Liver (tissue), 9 donors: ENCODE measurements around the gene CMC2. TPM values are rescaled to one million over a fixed set of nuclear protein-coding genes. Genes with fewer than 3 reads are reported as not detected.

ENCODE experiments used
- DNase-seq: peaks from one replicate; pipeline ENCODE4 v3.0.0-alpha.2; 2017; ENCODE audit warnings: low spot score
- H3K27ac ChIP-seq, 2 donors: one replicate each; pipeline ENCODE4 v1.7.0; 2013; ENCODE audit warnings: inconsistent platforms in 2 of 2, low read length in 2 of 2, control low read depth in 1 of 2, low read depth in 1 of 2, mild to moderate bottlenecking in 1 of 2
- H3K27me3 ChIP-seq, 4 donors: one replicate each; pipeline versions ENCODE4 v1.6.1 to v1.7.0; 2013; ENCODE audit warnings: low read length in 3 of 4, inconsistent platforms in 1 of 4, mild to moderate bottlenecking in 1 of 4, moderate library complexity in 1 of 4; ENCODE audit not compliant: control insufficient read depth in 4 of 4, insufficient read depth in 4 of 4
- H3K36me3 ChIP-seq, 4 donors: one replicate each; pipeline versions ENCODE4 v1.6.1 to v1.7.0; 2013; ENCODE audit warnings: low read length in 3 of 4, mild to moderate bottlenecking in 3 of 4, low read depth in 1 of 4, moderate library complexity in 1 of 4; ENCODE audit not compliant: control insufficient read depth in 4 of 4, insufficient read depth in 3 of 4
- H3K4me1 ChIP-seq, 4 donors: one replicate each; pipeline versions ENCODE4 v1.6.1 to v1.7.0; 2013; ENCODE audit warnings: low read length in 3 of 4, mild to moderate bottlenecking in 3 of 4, moderate library complexity in 1 of 4; ENCODE audit not compliant: control insufficient read depth in 4 of 4, insufficient read depth in 4 of 4
- H3K4me3 ChIP-seq, 3 donors: one replicate each; pipeline versions ENCODE4 v1.6.1 to v1.7.0; 2013; ENCODE audit warnings: low read length in 3 of 3, control low read depth in 1 of 3, low read depth in 1 of 3, mild to moderate bottlenecking in 1 of 3
- H3K9ac ChIP-seq, 2 donors: one replicate each; pipeline ENCODE4 v1.7.0; 2013; ENCODE audit warnings: low read length in 2 of 2, mild to moderate bottlenecking in 2 of 2, moderate library complexity in 2 of 2, control low read depth in 1 of 2, low read depth in 1 of 2
- H3K9me3 ChIP-seq, 4 donors: one replicate each; pipeline versions ENCODE4 v1.6.1 to v1.7.0; 2013; ENCODE audit warnings: low read length in 3 of 4; ENCODE audit not compliant: control insufficient read depth in 4 of 4
- ATF3 ChIP-seq: IDR thresholded peaks from 2 replicates; pipeline ENCODE4 v1.6.1; 2016; ENCODE audit warnings: antibody characterized with exemption
- EGR1 ChIP-seq, 2 donors: IDR thresholded peaks; 2 replicates each; pipeline ENCODE4 v1.6.1; 2016 to 2018; ENCODE audit warnings: antibody characterized with exemption in 2 of 2, low read depth in 2 of 2
- FOXA1 ChIP-seq: IDR thresholded peaks from 2 replicates; pipeline ENCODE4 v1.6.1; 2016; ENCODE audit warnings: antibody characterized with exemption
- FOXA2 ChIP-seq: IDR thresholded peaks from 2 replicates; pipeline ENCODE4 v1.6.1; 2016; ENCODE audit warnings: antibody characterized with exemption
- GABPA ChIP-seq, 2 donors: IDR thresholded peaks in 1 of 2; conservative IDR thresholded peaks in 1 of 2; 2 replicates each; pipeline ENCODE4 v1.6.1; 2016; ENCODE audit warnings: antibody characterized with exemption in 2 of 2, mild to moderate bottlenecking in 1 of 2, moderate library complexity in 1 of 2
- HNF4A ChIP-seq, 2 donors: conservative IDR thresholded peaks; 2 replicates each; pipeline ENCODE4 v1.6.1; 2016; ENCODE audit warnings: antibody characterized with exemption in 2 of 2, mild to moderate bottlenecking in 2 of 2
- HNF4G ChIP-seq: IDR thresholded peaks from 2 replicates; pipeline ENCODE4 v1.6.1; 2016; ENCODE audit warnings: antibody characterized with exemption
- JUND ChIP-seq, 2 donors: IDR thresholded peaks; 2 replicates each; pipeline ENCODE4 v1.6.1; 2016; ENCODE audit warnings: antibody characterized with exemption in 2 of 2
- NR2F2 ChIP-seq: IDR thresholded peaks from 2 replicates; pipeline ENCODE4 v1.6.1; 2016; ENCODE audit warnings: antibody characterized with exemption
- RAD21 ChIP-seq, 2 donors: IDR thresholded peaks; 2 replicates each; pipeline ENCODE4 v1.6.1; 2016; ENCODE audit warnings: antibody characterized with exemption in 2 of 2, mild to moderate bottlenecking in 2 of 2
- REST ChIP-seq: IDR thresholded peaks from 2 replicates; pipeline ENCODE4 v1.6.1; 2016; ENCODE audit warnings: antibody characterized with exemption, mild to moderate bottlenecking
- SP1 ChIP-seq: IDR thresholded peaks from 2 replicates; pipeline ENCODE4 v1.6.1; 2018; ENCODE audit warnings: antibody characterized with exemption, mild to moderate bottlenecking
- TAF1 ChIP-seq: conservative IDR thresholded peaks from 2 replicates; pipeline ENCODE4 v1.6.1; 2016; ENCODE audit warnings: antibody characterized with exemption, mild to moderate bottlenecking
- YY1 ChIP-seq: IDR thresholded peaks from 2 replicates; pipeline ENCODE4 v1.6.1; 2016; ENCODE audit warnings: antibody characterized with exemption, mild to moderate bottlenecking
- WGBS: extraction: QIAGEN DNeasy Blood & Tissue Kit; methylation state at CpG from one replicate; pipeline ENCODE4 v1.1.7; 2013; 5-methylcytosine and 5-hydroxymethylcytosine counted together
- polyA plus RNA-seq, 2 donors: library from polyadenylated mRNA; stranded (reverse) in 1 of 2; unstranded in 1 of 2; fragments of 200-250 nt in 1 of 2; fragments of >200 nt in 1 of 2; fragmentation: Nextera tagmentation in 1 of 2; extraction: Ambion mirVana in 1 of 2; gene quantifications; one replicate each; pipeline versions ENCODE4 v1.2.1 to v1.2.3, GENCODE V29; 2013 to 2015
- total RNA-seq, 2 donors: library from RNA; depleted of rRNA; stranded (reverse); fragments of >200 nt; gene quantifications; one replicate each; pipeline ENCODE4 v1.2.3, GENCODE V29; 2014
- TF ChIP-seq, protein P1 (sequence below): IDR thresholded peaks from 2 replicates; pipeline ENCODE4 v1.6.1; 2016; ENCODE audit warnings: antibody characterized with exemption
- TF ChIP-seq, protein P2 (sequence below): fragments of 150-350 bp; IDR thresholded peaks from 2 replicates; pipeline ENCODE4 v1.5.1; 2017; ENCODE audit warnings: improper control_type of control experiment, low read depth, low read length; ENCODE audit not compliant: missing input control
- donor health status: healthy.
- donor health status: healthy.
- donor health status: healthy.
- donor health status: healthy.
- donor health status: healthy.

Gene CMC2
- total and polyA plus RNA-seq, 4 donors, result 26.2 to 98.4 (median 42.5) TPM

GRCh38 chr16:81036751-81037350, 30.2 kb upstream of the CMC2 start:
- Histone ChIP-seq H3K27me3 (no peaks in the 10 kb centered on the region), H3K4me3 (peak overlapping the region; percentile 67 to 91 (median 80)), H3K9me3 (no peaks in the 10 kb centered on the region), H3K9ac (peak overlapping the region; percentile 77 to 89), H3K27ac (peak overlapping the region in 1 of 2 donors; percentile 19), H3K36me3 (peaks cover 4 to 11% (median 6%) of the 10 kb centered on the region in 4 donors), H3K4me1 (peaks cover 8 to 17% (median 13%) of the 10 kb centered on the region in 4 donors)
- TF ChIP-seq HNF4A (conservative IDR thresholded peaks at IDR 0.05) (no peak), NR2F2 (no peak), FOXA2 (no peak), SP1 (no peak), TAF1 (no peak), GABPA (IDR thresholded peaks at IDR 0.05 in 1 of 2, conservative IDR thresholded peaks at IDR 0.05 in 1 of 2) (no peak)
- TF ChIP-seq, protein P1, sequence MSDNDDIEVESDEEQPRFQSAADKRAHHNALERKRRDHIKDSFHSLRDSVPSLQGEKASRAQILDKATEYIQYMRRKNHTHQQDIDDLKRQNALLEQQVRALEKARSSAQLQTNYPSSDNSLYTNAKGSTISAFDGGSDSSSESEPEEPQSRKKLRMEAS, result no peak
- 36% methylated on average over 10 of the region's 10 CpGs for WGBS
- DNase-seq, result no peak

DNA sequence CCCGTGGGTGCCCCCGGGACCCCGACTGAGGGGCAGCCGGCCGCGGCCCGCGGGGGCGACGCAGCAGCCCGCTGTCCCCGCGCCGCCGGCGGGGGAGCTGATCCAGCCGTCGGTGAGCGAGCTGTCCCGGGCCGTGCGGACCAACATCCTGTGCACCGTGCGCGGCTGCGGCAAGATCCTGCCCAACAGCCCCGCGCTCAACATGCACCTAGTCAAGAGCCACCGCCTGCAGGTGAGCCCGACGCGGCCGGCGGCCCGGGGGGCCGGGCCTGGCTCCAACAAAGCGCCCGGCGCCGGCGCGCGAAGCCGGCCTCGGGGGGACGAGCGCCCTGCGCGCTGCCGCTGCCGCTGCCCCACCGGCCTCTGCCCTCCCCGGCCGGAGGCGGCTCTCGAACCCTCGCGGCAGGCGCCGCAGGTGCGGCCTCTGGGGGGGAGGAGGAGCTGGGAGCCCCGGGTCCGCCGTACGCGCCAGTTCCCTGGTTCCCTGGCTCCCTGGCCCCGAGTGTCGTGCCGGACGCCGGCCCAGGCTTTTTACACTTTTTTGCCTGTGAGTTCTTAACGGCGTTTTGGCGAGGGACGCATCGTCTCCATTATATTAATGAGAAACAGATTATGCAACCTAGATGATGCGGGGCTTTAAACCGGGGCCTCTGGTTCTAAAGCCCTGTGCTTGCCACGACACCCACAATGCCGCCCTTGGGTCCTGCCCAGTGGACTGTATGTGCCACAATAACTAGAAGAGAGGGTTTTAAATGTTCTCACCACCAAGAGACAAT, 29.5 kb upstream of the CMC2 start:
- Histone ChIP-seq H3K36me3 (peaks cover 0 to 5% (median under 1%) of the 10 kb centered on the region in 4 donors), H3K27ac (peak overlapping the region; percentile 19 to 25), H3K9me3 (no peaks in the 10 kb centered on the region), H3K27me3 (no peaks in the 10 kb centered on the region), H3K4me1 (peaks cover 8 to 17% (median 13%) of the 10 kb centered on the region in 4 donors), H3K4me3 (peak overlapping the region; percentile 67 to 91 (median 80)), H3K9ac (peak overlapping the region; percentile 77 to 89)
- under 1% methylated on average over 80 of the region's 80 CpGs for WGBS
- peak; percentile 54 for DNase-seq
- TF ChIP-seq, protein P2, sequence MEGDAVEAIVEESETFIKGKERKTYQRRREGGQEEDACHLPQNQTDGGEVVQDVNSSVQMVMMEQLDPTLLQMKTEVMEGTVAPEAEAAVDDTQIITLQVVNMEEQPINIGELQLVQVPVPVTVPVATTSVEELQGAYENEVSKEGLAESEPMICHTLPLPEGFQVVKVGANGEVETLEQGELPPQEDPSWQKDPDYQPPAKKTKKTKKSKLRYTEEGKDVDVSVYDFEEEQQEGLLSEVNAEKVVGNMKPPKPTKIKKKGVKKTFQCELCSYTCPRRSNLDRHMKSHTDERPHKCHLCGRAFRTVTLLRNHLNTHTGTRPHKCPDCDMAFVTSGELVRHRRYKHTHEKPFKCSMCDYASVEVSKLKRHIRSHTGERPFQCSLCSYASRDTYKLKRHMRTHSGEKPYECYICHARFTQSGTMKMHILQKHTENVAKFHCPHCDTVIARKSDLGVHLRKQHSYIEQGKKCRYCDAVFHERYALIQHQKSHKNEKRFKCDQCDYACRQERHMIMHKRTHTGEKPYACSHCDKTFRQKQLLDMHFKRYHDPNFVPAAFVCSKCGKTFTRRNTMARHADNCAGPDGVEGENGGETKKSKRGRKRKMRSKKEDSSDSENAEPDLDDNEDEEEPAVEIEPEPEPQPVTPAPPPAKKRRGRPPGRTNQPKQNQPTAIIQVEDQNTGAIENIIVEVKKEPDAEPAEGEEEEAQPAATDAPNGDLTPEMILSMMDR, result peak; percentile 7
- TF ChIP-seq NR2F2, result no peak

DNA sequence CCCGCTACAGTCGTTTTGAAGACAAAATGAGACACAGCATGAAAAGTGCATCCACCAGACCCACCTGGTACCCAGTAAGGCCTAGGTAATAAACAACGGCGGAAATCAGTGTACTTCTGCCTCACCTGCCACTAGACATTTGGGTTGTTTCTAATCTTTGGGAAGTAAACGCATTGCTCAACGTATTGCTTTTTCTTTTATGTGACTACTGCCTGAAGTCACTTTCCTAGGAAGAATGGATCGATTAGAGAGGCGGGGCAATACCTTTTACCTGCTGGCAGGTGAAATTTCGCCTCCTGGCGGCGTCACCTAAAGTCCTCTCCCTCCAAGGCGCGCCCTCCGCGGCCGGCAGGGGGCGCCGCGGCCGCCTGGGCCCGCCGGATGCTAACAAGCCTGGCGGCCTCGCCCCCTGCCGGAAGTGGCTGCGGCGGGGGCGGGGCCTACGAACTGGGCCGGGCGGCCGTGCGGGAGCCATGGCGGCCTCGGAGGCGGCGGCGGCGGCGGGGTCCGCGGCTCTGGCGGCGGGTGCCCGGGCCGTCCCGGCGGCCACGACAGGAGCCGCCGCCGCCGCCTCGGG, 28.8 kb upstream of the CMC2 start, which contains the start of gene ATMIN:
Gene ATMIN (plus strand): TSS at position 445 of the 577 bp plus-strand sequence. CDS start 29 bp downstream, at position 474.
- peak; percentile 90 for DNase-seq
- peaks cover 0 to 4% (median 0%) of the 10 kb centered on the region in 4 donors for H3K36me3 ChIP-seq
- H3K9me3 ChIP-seq, result no peaks in the 10 kb centered on the region
- H3K27ac ChIP-seq, result peak within 1 kb of the TSS; percentile 19 to 25
- H3K9ac ChIP-seq, result peak within 1 kb of the TSS; percentile 77 to 89
- WGBS, result 5% methylated on average over 54 of the region's 54 CpGs
- peak within 1 kb of the TSS; percentile 67 to 91 (median 80) for H3K4me3 ChIP-seq
- H3K4me1 ChIP-seq, result peaks cover 8 to 17% (median 13%) of the 10 kb centered on the region in 4 donors
- H3K27me3 ChIP-seq, result no peaks in the 10 kb centered on the region
- TF ChIP-seq TAF1, result no peak
- no peak for TF ChIP-seq HNF4G
- TF ChIP-seq, protein P2, result peak; percentile 100
- TF ChIP-seq REST, result no peak
- TF ChIP-seq NR2F2, result no peak
- no peak for TF ChIP-seq YY1
- TF ChIP-seq SP1, result no peak
- TF ChIP-seq HNF4A (conservative IDR thresholded peaks at IDR 0.05), result no peak
- TF ChIP-seq, protein P1, result no peak
- peak in 1 of 2 donors; percentile 73 for TF ChIP-seq GABPA (IDR thresholded peaks at IDR 0.05 in 1 of 2, conservative IDR thresholded peaks at IDR 0.05 in 1 of 2)
- no peak for TF ChIP-seq EGR1 (IDR thresholded peaks at IDR 0.05; ENCODE audit: low read depth in 2 of 2)
- TF ChIP-seq FOXA1, result no peak
- TF ChIP-seq ATF3, result no peak
- no peak for TF ChIP-seq JUND (IDR thresholded peaks at IDR 0.05)
- TF ChIP-seq RAD21 (IDR thresholded peaks at IDR 0.05), result peak; percentile 77
